A549 (cell line): Measurements from ENCODE around the gene CSGALNACT2. TPM values are rescaled to one million over a fixed set of nuclear protein-coding genes. Genes with fewer than 3 reads are reported as not detected.

ENCODE experiments used
- ATAC-seq, 2 experiments: fragments of 200-7000 bp in 1 of 2; fragments of >200 bp in 1 of 2; cut with Nextera tagmentation in 1 of 2; cut with Tn5 transposase in 1 of 2; 3 replicates each; pipeline versions ENCODE4 v1.8.0 to v1.9.1; 2018 to 2020; ENCODE audit warnings: mild to moderate bottlenecking in 1 of 2, moderate library complexity in 1 of 2
- CTCF ChIA-PET: fragments of 300-600 bp; sonication (Branson Sonifier 250); formaldehyde crosslinking; extraction: SDS; loops from one replicate; lab custom pipeline; 2021; ENCODE audit warnings: antibody characterized with exemption, inconsistent platforms; lab: Yijun Ruan, JAX
- POLR2A ChIA-PET: fragments of 350-600 bp; formaldehyde crosslinking; extraction: SDS; loops from one replicate; lab custom pipeline; 2021; ENCODE audit warnings: antibody characterized with exemption, inconsistent platforms; lab: Yijun Ruan, JAX
- DNase-seq, 2 experiments: peaks; one replicate each; pipeline versions ENCODE4 v3.0.0 to v3.0.0-alpha.2; 2011 to 2016; ENCODE audit warnings: low read depth in 1 of 2, low spot score in 1 of 2
- FAIRE-seq: peaks from 2 replicates; lab custom pipeline; 2011; peaks lifted over from hg19 to GRCh38; lab: Jason Lieb, UNC
- H3K27ac ChIP-seq, 2 experiments: fragments of >200 bp; sonication (Bioruptor Twin); formaldehyde crosslinking; 3 replicates each; pipeline ENCODE4 v1.5.1; 2016 to 2017
- H3K4me1 ChIP-seq: fragments of >200 bp; sonication (Bioruptor Twin); formaldehyde crosslinking; 3 replicates; pipeline ENCODE4 v1.6.1; 2016
- H3K4me2 ChIP-seq: fragments of >200 bp; sonication (Bioruptor Twin); formaldehyde crosslinking; 3 replicates; pipeline ENCODE4 v1.6.1; 2016
- H3K4me3 ChIP-seq: fragments of >200 bp; sonication (Bioruptor Twin); formaldehyde crosslinking; 3 replicates; pipeline ENCODE4 v1.5.1; 2016
- H3K9me3 ChIP-seq: fragments of >200 bp; sonication (Bioruptor Twin); formaldehyde crosslinking; 3 replicates; pipeline ENCODE4 v1.6.1; 2016
- BHLHE40 ChIP-seq: IDR thresholded peaks from 2 replicates; pipeline ENCODE4 v1.6.1; 2012; ENCODE audit warnings: low read depth, low read length, inconsistent platforms
- CBX2 ChIP-seq: fragments of 200-600 bp; sonication (generic); IDR thresholded peaks from 2 replicates; pipeline ENCODE4 v1.6.1; 2016; ENCODE audit warnings: low read depth, mild to moderate bottlenecking, borderline replicate concordance
- CHD2 ChIP-seq: fragments of 150-350 bp; IDR thresholded peaks from 2 replicates; pipeline ENCODE4 v1.6.1; 2014; ENCODE audit warnings: low read length; ENCODE audit not compliant: partially characterized antibody
- EHF ChIP-seq: fragments of 250-450 bp; sonication (Bioruptor Pico); IDR thresholded peaks from 2 replicates; pipeline ENCODE4 v1.5.0; 2020; ENCODE audit warnings: mild to moderate bottlenecking
- FOSB ChIP-seq: fragments of 250-450 bp; sonication (Bioruptor Pico); IDR thresholded peaks from 2 replicates; pipeline ENCODE4 v1.5.0; 2020; ENCODE audit warnings: mild to moderate bottlenecking, moderate library complexity
- FOXS1 ChIP-seq: fragments of 250-450 bp; sonication (Bioruptor Pico); IDR thresholded peaks from 2 replicates; pipeline ENCODE4 v1.5.0; 2020; ENCODE audit warnings: mild to moderate bottlenecking, moderate library complexity
- HEYL ChIP-seq: fragments of 250-450 bp; sonication (Bioruptor Pico); IDR thresholded peaks from 2 replicates; pipeline ENCODE4 v1.8.0; 2021; ENCODE audit warnings: mild to moderate bottlenecking, moderate library complexity
- HOXA7 ChIP-seq: fragments of 250-450 bp; sonication (Bioruptor Pico); IDR thresholded peaks from 2 replicates; pipeline ENCODE4 v1.5.0; 2020; ENCODE audit warnings: mild to moderate bottlenecking, moderate library complexity
- HOXB13 ChIP-seq: fragments of 250-450 bp; sonication (Bioruptor Pico); IDR thresholded peaks from 2 replicates; pipeline ENCODE4 v1.5.0; 2020; ENCODE audit warnings: low read depth, mild to moderate bottlenecking, moderate library complexity
- HOXB5 ChIP-seq: fragments of 250-450 bp; sonication (Bioruptor Pico); IDR thresholded peaks from 2 replicates; pipeline ENCODE4 v1.5.0; 2020; ENCODE audit warnings: mild to moderate bottlenecking, moderate library complexity
- JUNB ChIP-seq: fragments of >200 bp; sonication (Bioruptor Twin); formaldehyde crosslinking; IDR thresholded peaks from 2 replicates; pipeline ENCODE4 v1.6.1; 2016
- KDM1A ChIP-seq: fragments of 200-600 bp; sonication (generic); IDR thresholded peaks from 2 replicates; pipeline ENCODE4 v1.6.1; 2016; ENCODE audit warnings: low read depth, mild to moderate bottlenecking
- MAFK ChIP-seq: fragments of 450-650 bp; IDR thresholded peaks from 2 replicates; pipeline ENCODE4 v1.6.1; 2014; ENCODE audit not compliant: partially characterized antibody
- MAZ ChIP-seq: fragments of 150-350 bp; IDR thresholded peaks from 2 replicates; pipeline ENCODE4 v1.6.1; 2014; ENCODE audit warnings: antibody characterized with exemption, low read depth, low read length, borderline replicate concordance
- MYC ChIP-seq: IDR thresholded peaks from 2 replicates; pipeline ENCODE4 v1.6.1; 2012; ENCODE audit warnings: mild to moderate bottlenecking, inconsistent platforms, low read length, improper control_type of control experiment, borderline replicate concordance
- NPAS2 ChIP-seq: fragments of 250-450 bp; sonication (Bioruptor Pico); IDR thresholded peaks from 2 replicates; pipeline ENCODE4 v1.8.0; 2022; ENCODE audit warnings: mild to moderate bottlenecking, moderate library complexity, borderline replicate concordance
- NR3C1 ChIP-seq: fragments of >200 bp; sonication (Bioruptor Twin); formaldehyde crosslinking; IDR thresholded peaks from 3 replicates; pipeline ENCODE4 v1.6.1; 2017
- POLR2AphosphoS2 ChIP-seq: conservative IDR thresholded peaks from 2 replicates; pipeline ENCODE4 v1.6.1; 2012; ENCODE audit warnings: low read length, improper control_type of control experiment, inconsistent platforms
- RARB ChIP-seq: fragments of 250-450 bp; sonication (Bioruptor Pico); IDR thresholded peaks from 2 replicates; pipeline ENCODE4 v1.8.0; 2021; ENCODE audit warnings: mild to moderate bottlenecking, moderate library complexity
- RCOR1 ChIP-seq: fragments of 150-350 bp; IDR thresholded peaks from 2 replicates; pipeline ENCODE4 v1.6.1; 2014; ENCODE audit warnings: antibody characterized with exemption, low read length, low read depth
- RFX5 ChIP-seq: fragments of 450-650 bp; IDR thresholded peaks from 2 replicates; pipeline ENCODE4 v1.7.1; 2014; ENCODE audit warnings: antibody characterized with exemption, mild to moderate bottlenecking, moderate library complexity
- RNF2 ChIP-seq: fragments of 200-600 bp; sonication (generic); IDR thresholded peaks from 2 replicates; pipeline ENCODE4 v1.6.1; 2016; ENCODE audit warnings: low read depth, mild to moderate bottlenecking, antibody characterized with exemption, moderate library complexity, borderline replicate concordance
- SREBF2 ChIP-seq: fragments of 450-650 bp; IDR thresholded peaks from 2 replicates; pipeline ENCODE4 v1.6.1; 2014; ENCODE audit warnings: mild to moderate bottlenecking, moderate library complexity
- ZC3H11A ChIP-seq: fragments of 450-650 bp; IDR thresholded peaks from 2 replicates; pipeline ENCODE4 v1.6.1; 2014; ENCODE audit warnings: antibody characterized with exemption, mild to moderate bottlenecking
- ZNF302 ChIP-seq: fragments of 250-450 bp; sonication (Bioruptor Pico); IDR thresholded peaks from 2 replicates; pipeline ENCODE4 v1.9.0; 2021; ENCODE audit warnings: inconsistent platforms, mild to moderate bottlenecking, moderate library complexity
- WGBS: methylation state at CpG from one replicate; pipeline ENCODE4 v1.1.6; 2017; ENCODE audit errors: missing lambda C conversion rate; 5-methylcytosine and 5-hydroxymethylcytosine counted together
- polyA plus RNA-seq, 4 experiments: library from polyadenylated mRNA; depleted of rRNA in 3 of 4; stranded (reverse); fragments of >200 nt; fragmentation: RNase III in 1 of 4; extraction: RNeasy Plus Mini Kit Qiagen cat#74134 plus additional on column Dnase treatment in 1 of 4; gene quantifications; 2 replicates in 3 of 4; 3 replicates in 1 of 4; pipeline ENCODE4 v1.2.3, GENCODE V29; 2011 to 2017
- TF ChIP-seq, protein P1 (sequence below): IDR thresholded peaks from 2 replicates; pipeline ENCODE4 v1.6.1; 2012
- TF ChIP-seq, protein P2 (sequence below): fragments of 200-600 bp; sonication (generic); IDR thresholded peaks from 2 replicates; pipeline ENCODE4 v1.6.1; 2016; ENCODE audit warnings: antibody characterized with exemption, mild to moderate bottlenecking, moderate library complexity
- TF ChIP-seq, protein P3 (sequence below): fragments of 450-650 bp; IDR thresholded peaks from 2 replicates; pipeline ENCODE4 v1.6.1; 2014; ENCODE audit warnings: antibody characterized with exemption
- TF ChIP-seq, protein P4 (sequence below): fragments of 250-450 bp; sonication (Bioruptor Pico); IDR thresholded peaks from 2 replicates; pipeline ENCODE4 v1.5.0; 2021; ENCODE audit warnings: mild to moderate bottlenecking, moderate library complexity, borderline replicate concordance
- TF ChIP-seq, protein P5 (sequence below): fragments of 150-350 bp; IDR thresholded peaks from 2 replicates; pipeline ENCODE4 v1.6.1; 2014; ENCODE audit warnings: low read depth, mild to moderate bottlenecking, low read length
- TF ChIP-seq, protein P6 (sequence below): IDR thresholded peaks from 2 replicates; pipeline ENCODE4 v1.6.1; 2012

CSGALNACT2 gene
- polyA plus RNA-seq, 2 of the 4 experiments (the other 2 are of a cell fraction): 11.2 to 29.9 TPM

DNA sequence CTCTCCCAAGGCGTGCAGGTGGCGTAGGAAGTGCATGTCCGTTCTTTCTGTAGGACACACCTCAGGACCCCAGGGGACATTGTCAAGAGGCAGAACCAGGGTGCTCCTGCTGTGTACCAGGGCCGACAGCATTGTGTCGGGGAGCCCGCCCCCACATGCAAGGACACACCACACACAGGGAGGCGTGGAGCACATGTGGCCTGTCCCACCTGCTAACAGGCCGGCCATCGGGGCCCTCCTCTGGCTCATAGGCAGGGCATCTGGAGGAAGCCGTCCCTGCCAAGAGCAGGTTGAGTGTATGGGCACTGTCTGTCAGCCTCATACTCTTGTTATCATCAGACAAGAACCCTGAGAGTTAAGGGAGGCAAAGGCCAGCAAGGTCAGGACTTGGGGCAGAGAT is 48.7 kb upstream of the CSGALNACT2 start:
- Histone ChIP-seq H3K9me3 (no peaks in the 10 kb centered on the region), H3K4me3 (no peak overlapping the region), H3K4me1 (no peaks in the 10 kb centered on the region)
- CTCF ChIA-PET: interaction anchor here (1.6 kb wide), 1 partner anchor 11 kb away, joined by 3 read pairs; no protein-coding TSS in a partner anchor
- no CpG with 5 or more reads among the region's 10 CpGs for WGBS
- TF ChIP-seq KDM1A (no peak), BHLHE40 (no peak), HOXB5 (CRISPR knock-in tag) (no peak), HOXA7 (no peak), CHD2 (no peak), NPAS2 (CRISPR knock-in tag) (no peak), ZC3H11A (no peak), NR3C1 (no peak), MAZ (no peak), FOXS1 (no peak), HOXB13 (no peak), HEYL (no peak), ZNF302 (CRISPR knock-in tag) (no peak), POLR2AphosphoS2 (no peak)
- TF ChIP-seq, protein P1, sequence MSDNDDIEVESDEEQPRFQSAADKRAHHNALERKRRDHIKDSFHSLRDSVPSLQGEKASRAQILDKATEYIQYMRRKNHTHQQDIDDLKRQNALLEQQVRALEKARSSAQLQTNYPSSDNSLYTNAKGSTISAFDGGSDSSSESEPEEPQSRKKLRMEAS: no peak
- TF ChIP-seq, protein P2, sequence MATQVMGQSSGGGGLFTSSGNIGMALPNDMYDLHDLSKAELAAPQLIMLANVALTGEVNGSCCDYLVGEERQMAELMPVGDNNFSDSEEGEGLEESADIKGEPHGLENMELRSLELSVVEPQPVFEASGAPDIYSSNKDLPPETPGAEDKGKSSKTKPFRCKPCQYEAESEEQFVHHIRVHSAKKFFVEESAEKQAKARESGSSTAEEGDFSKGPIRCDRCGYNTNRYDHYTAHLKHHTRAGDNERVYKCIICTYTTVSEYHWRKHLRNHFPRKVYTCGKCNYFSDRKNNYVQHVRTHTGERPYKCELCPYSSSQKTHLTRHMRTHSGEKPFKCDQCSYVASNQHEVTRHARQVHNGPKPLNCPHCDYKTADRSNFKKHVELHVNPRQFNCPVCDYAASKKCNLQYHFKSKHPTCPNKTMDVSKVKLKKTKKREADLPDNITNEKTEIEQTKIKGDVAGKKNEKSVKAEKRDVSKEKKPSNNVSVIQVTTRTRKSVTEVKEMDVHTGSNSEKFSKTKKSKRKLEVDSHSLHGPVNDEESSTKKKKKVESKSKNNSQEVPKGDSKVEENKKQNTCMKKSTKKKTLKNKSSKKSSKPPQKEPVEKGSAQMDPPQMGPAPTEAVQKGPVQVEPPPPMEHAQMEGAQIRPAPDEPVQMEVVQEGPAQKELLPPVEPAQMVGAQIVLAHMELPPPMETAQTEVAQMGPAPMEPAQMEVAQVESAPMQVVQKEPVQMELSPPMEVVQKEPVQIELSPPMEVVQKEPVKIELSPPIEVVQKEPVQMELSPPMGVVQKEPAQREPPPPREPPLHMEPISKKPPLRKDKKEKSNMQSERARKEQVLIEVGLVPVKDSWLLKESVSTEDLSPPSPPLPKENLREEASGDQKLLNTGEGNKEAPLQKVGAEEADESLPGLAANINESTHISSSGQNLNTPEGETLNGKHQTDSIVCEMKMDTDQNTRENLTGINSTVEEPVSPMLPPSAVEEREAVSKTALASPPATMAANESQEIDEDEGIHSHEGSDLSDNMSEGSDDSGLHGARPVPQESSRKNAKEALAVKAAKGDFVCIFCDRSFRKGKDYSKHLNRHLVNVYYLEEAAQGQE: no peak
- TF ChIP-seq, protein P3, sequence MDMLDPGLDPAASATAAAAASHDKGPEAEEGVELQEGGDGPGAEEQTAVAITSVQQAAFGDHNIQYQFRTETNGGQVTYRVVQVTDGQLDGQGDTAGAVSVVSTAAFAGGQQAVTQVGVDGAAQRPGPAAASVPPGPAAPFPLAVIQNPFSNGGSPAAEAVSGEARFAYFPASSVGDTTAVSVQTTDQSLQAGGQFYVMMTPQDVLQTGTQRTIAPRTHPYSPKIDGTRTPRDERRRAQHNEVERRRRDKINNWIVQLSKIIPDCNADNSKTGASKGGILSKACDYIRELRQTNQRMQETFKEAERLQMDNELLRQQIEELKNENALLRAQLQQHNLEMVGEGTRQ: no peak
- TF ChIP-seq, protein P4, sequence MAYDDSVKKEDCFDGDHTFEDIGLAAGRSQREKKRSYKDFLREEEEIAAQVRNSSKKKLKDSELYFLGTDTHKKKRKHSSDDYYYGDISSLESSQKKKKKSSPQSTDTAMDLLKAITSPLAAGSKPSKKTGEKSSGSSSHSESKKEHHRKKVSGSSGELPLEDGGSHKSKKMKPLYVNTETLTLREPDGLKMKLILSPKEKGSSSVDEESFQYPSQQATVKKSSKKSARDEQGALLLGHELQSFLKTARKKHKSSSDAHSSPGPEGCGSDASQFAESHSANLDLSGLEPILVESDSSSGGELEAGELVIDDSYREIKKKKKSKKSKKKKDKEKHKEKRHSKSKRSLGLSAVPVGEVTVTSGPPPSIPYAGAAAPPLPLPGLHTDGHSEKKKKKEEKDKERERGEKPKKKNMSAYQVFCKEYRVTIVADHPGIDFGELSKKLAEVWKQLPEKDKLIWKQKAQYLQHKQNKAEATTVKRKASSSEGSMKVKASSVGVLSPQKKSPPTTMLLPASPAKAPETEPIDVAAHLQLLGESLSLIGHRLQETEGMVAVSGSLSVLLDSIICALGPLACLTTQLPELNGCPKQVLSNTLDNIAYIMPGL (CRISPR knock-in tag): no peak
- TF ChIP-seq, protein P5, sequence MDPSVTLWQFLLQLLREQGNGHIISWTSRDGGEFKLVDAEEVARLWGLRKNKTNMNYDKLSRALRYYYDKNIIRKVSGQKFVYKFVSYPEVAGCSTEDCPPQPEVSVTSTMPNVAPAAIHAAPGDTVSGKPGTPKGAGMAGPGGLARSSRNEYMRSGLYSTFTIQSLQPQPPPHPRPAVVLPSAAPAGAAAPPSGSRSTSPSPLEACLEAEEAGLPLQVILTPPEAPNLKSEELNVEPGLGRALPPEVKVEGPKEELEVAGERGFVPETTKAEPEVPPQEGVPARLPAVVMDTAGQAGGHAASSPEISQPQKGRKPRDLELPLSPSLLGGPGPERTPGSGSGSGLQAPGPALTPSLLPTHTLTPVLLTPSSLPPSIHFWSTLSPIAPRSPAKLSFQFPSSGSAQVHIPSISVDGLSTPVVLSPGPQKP: no peak
- TF ChIP-seq, all 56 proteins: peak for 0
- H3K4me2 ChIP-seq: no peak overlapping the region
- no peak for DNase-seq
- POLR2A ChIA-PET: no interaction called here
- FAIRE-seq: no peak
- H3K27ac ChIP-seq: no peak overlapping the region
- ATAC-seq: no peak

DNA sequence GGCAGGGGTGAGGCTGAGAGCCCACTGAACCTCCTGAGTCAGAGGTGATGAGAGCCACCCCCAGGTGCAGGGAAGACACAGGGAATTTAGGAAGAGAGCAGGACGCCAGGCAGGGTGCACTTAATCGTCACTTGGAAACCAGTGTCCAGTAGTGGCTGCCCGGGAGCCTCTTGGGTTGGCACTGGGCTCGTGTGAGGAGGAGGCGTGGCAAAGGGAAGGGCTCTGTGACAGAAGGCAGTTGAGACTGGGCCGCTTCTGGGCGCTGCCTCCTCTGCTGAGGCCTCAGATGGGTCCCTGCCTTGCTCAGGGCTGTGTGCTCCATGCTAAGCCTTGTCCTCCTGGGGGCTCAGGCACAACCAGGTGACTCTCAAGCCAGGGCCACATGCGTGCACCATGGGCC is 48.1 kb upstream of the CSGALNACT2 start:
- 30% methylated on average over 6 of the region's 8 CpGs for WGBS
- ATAC-seq (no peak), DNase-seq (no peak), FAIRE-seq (no peak)
- Histone ChIP-seq H3K27ac (no peak overlapping the region), H3K9me3 (no peaks in the 10 kb centered on the region), H3K4me1 (no peaks in the 10 kb centered on the region), H3K4me3 (no peak overlapping the region), H3K4me2 (no peak overlapping the region)
- POLR2A ChIA-PET: no interaction called here
- CTCF ChIA-PET: interaction anchor here (1.1 to 1.6 kb wide), 2 partner anchors 11 to 15 kb away, joined by 3 read pairs; no protein-coding TSS in a partner anchor
- no peak for TF ChIP-seq SREBF2
- TF ChIP-seq, protein P6, sequence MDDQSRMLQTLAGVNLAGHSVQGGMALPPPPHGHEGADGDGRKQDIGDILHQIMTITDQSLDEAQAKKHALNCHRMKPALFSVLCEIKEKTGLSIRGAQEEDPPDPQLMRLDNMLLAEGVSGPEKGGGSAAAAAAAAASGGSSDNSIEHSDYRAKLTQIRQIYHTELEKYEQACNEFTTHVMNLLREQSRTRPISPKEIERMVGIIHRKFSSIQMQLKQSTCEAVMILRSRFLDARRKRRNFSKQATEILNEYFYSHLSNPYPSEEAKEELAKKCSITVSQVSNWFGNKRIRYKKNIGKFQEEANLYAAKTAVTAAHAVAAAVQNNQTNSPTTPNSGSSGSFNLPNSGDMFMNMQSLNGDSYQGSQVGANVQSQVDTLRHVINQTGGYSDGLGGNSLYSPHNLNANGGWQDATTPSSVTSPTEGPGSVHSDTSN: no peak
- TF ChIP-seq RARB (CRISPR knock-in tag): no peak
- TF ChIP-seq, protein P1: no peak
- no peak for TF ChIP-seq JUNB
- no peak for TF ChIP-seq BHLHE40
- no peak for TF ChIP-seq HOXB13
- TF ChIP-seq MYC: no peak
- no peak for TF ChIP-seq RCOR1
- no peak for TF ChIP-seq NR3C1
- no peak for TF ChIP-seq FOSB
- TF ChIP-seq RFX5: no peak
- no peak for TF ChIP-seq EHF (CRISPR knock-in tag)
- TF ChIP-seq CBX2: no peak
- no peak for TF ChIP-seq HEYL
- TF ChIP-seq MAFK: no peak
- TF ChIP-seq RNF2: no peak
